SK-N-SH treated with all-trans-retinoic acid at 6 μM for 48 hours (cell line): ENCODE results near the gene TMEM94.

Experiments used
- ATAC-seq: fragments of 200-7000 bp; cut with Tn5 transposase; 3 replicates; pipeline ENCODE4 v1.9.1; 2020; ENCODE audit warnings: mild to moderate bottlenecking, moderate library complexity
- ARNTL ChIP-seq: fragments of 450-650 bp; formaldehyde crosslinking; IDR thresholded peaks from 2 replicates; pipeline ENCODE4 v1.5.0; 2020; ENCODE audit warnings: low read depth, mild to moderate bottlenecking, moderate library complexity, borderline replicate concordance
- BACH2 ChIP-seq: fragments of 250-450 bp; sonication (Bioruptor Pico); IDR thresholded peaks from 2 replicates; pipeline ENCODE4 v1.9.0; 2021; ENCODE audit warnings: mild to moderate bottlenecking, borderline replicate concordance
- CREB5 ChIP-seq: fragments of 250-450 bp; sonication (Bioruptor Pico); IDR thresholded peaks from 2 replicates; pipeline ENCODE4 v1.5.1; 2020; ENCODE audit warnings: low read depth, mild to moderate bottlenecking, moderate library complexity
- CSDC2 ChIP-seq: fragments of 250-450 bp; sonication (Bioruptor Pico); IDR thresholded peaks from 2 replicates; pipeline ENCODE4 v1.5.0; 2020; ENCODE audit warnings: mild to moderate bottlenecking, moderate library complexity
- ESRRG ChIP-seq: fragments of 250-450 bp; sonication (Bioruptor Pico); IDR thresholded peaks from 2 replicates; pipeline ENCODE4 v1.6.1; 2021; ENCODE audit warnings: mild to moderate bottlenecking
- GLIS3 ChIP-seq: fragments of 250-450 bp; sonication (Bioruptor Pico); IDR thresholded peaks from 2 replicates; pipeline ENCODE4 v1.5.0; 2020; ENCODE audit warnings: mild to moderate bottlenecking, moderate library complexity
- ISL1 ChIP-seq: fragments of 250-450 bp; sonication (Bioruptor Pico); IDR thresholded peaks from 2 replicates; pipeline ENCODE4 v2.1.2; 2022; ENCODE audit warnings: mild to moderate bottlenecking, moderate library complexity
- OSR1 ChIP-seq: fragments of 250-450 bp; sonication (Bioruptor Pico); IDR thresholded peaks from 2 replicates; pipeline ENCODE4 v1.8.0; 2022; ENCODE audit warnings: moderate library complexity, mild to moderate bottlenecking, inconsistent platforms
- PATZ1 ChIP-seq: fragments of 250-450 bp; sonication (Bioruptor Pico); IDR thresholded peaks from 2 replicates; pipeline ENCODE4 v1.8.0; 2020; ENCODE audit warnings: mild to moderate bottlenecking, moderate library complexity, borderline replicate concordance
- POU6F1 ChIP-seq: fragments of 250-450 bp; sonication (Bioruptor Pico); IDR thresholded peaks from 2 replicates; pipeline ENCODE4 v1.8.0; 2021; ENCODE audit warnings: low read depth, mild to moderate bottlenecking, moderate library complexity, borderline replicate concordance
- PPARA ChIP-seq: fragments of 250-450 bp; sonication (Bioruptor Pico); IDR thresholded peaks from 2 replicates; pipeline ENCODE4 v1.5.0; 2020; ENCODE audit warnings: mild to moderate bottlenecking, borderline replicate concordance
- RARB ChIP-seq: fragments of 250-450 bp; sonication (Bioruptor Pico); IDR thresholded peaks from 2 replicates; pipeline ENCODE4 v1.8.0; 2021; ENCODE audit warnings: mild to moderate bottlenecking, moderate library complexity
- SNAI2 ChIP-seq: fragments of 250-450 bp; sonication (Bioruptor Pico); IDR thresholded peaks from 2 replicates; pipeline ENCODE4 v1.5.0; 2020; ENCODE audit warnings: mild to moderate bottlenecking, moderate library complexity
- TCF4 ChIP-seq: fragments of 250-450 bp; sonication (Bioruptor Pico); IDR thresholded peaks from 2 replicates; pipeline ENCODE4 v1.8.0; 2021; ENCODE audit warnings: mild to moderate bottlenecking, moderate library complexity, borderline replicate concordance
- TOX ChIP-seq: fragments of 250-450 bp; sonication (Bioruptor Pico); IDR thresholded peaks from 2 replicates; pipeline ENCODE4 v1.8.0; 2021; ENCODE audit warnings: mild to moderate bottlenecking, moderate library complexity, borderline replicate concordance
- ZNF565 ChIP-seq: fragments of 450-650 bp; formaldehyde crosslinking; conservative IDR thresholded peaks from 2 replicates; pipeline ENCODE4 v1.5.0; 2020; ENCODE audit warnings: low read depth, mild to moderate bottlenecking, moderate library complexity
- ZNF70 ChIP-seq: fragments of 450-650 bp; formaldehyde crosslinking; IDR thresholded peaks from 2 replicates; pipeline ENCODE4 v1.5.0; 2020; ENCODE audit warnings: mild to moderate bottlenecking, moderate library complexity
- ZNF8 ChIP-seq: fragments of 450-650 bp; formaldehyde crosslinking; IDR thresholded peaks from 2 replicates; pipeline ENCODE4 v1.5.0; 2020; ENCODE audit warnings: mild to moderate bottlenecking, moderate library complexity

TMEM94 gene

GRCh38 chr17:75487351-75488070, 31.1 kb downstream of the TMEM94 start:
- TF ChIP-seq PATZ1 (CRISPR knock-in tag): no peak
- TF ChIP-seq TOX (CRISPR knock-in tag): no peak
- TF ChIP-seq POU6F1: no peak
- TF ChIP-seq ARNTL: no peak
- TF ChIP-seq ZNF8: no peak
- no peak for TF ChIP-seq ZNF565 (CRISPR knock-in tag)
- TF ChIP-seq, all 23 proteins: peak for 0
- ATAC-seq: no peak

- TF ChIP-seq ZNF70 (CRISPR knock-in tag) (no peak), OSR1 (CRISPR knock-in tag) (no peak), PPARA (CRISPR knock-in tag) (no peak), CSDC2 (no peak), POU6F1 (no peak), GLIS3 (CRISPR knock-in tag) (no peak), ESRRG (CRISPR knock-in tag) (no peak), RARB (CRISPR knock-in tag) (no peak), CREB5 (CRISPR knock-in tag) (no peak), TCF4 (CRISPR knock-in tag) (no peak), TOX (CRISPR knock-in tag) (no peak), ZNF565 (CRISPR knock-in tag) (no peak), ARNTL (no peak)
- no peak for ATAC-seq
Measured at GRCh38 chr17:75488693-75489510, 32.5 kb downstream of the TMEM94 start.

GRCh38 chr17:75489511-75489955, 33.1 kb downstream of the TMEM94 start:
- no peak for ATAC-seq
- TF ChIP-seq POU6F1: no peak
- no peak for TF ChIP-seq ISL1 (CRISPR knock-in tag)
- TF ChIP-seq TOX (CRISPR knock-in tag): no peak

GRCh38 chr17:75490173-75490743, 33.8 kb downstream of the TMEM94 start:
- ATAC-seq: no peak
- TF ChIP-seq BACH2 (no peak), ISL1 (CRISPR knock-in tag) (no peak), RARB (CRISPR knock-in tag) (no peak), TCF4 (CRISPR knock-in tag) (no peak), CSDC2 (no peak), GLIS3 (CRISPR knock-in tag) (no peak), SNAI2 (CRISPR knock-in tag) (no peak)
